A549 (cell line): ENCODE data around the gene UQCR11. TPM values are rescaled to one million over a fixed set of nuclear protein-coding genes. Genes with fewer than 3 reads are reported as not detected.

Experiments
- ATAC-seq, 2 experiments: fragments of 200-7000 bp in 1 of 2; fragments of >200 bp in 1 of 2; cut with Nextera tagmentation in 1 of 2; cut with Tn5 transposase in 1 of 2; 3 replicates each; pipeline versions ENCODE4 v1.8.0 to v1.9.1; 2018 to 2020; ENCODE audit warnings: mild to moderate bottlenecking in 1 of 2, moderate library complexity in 1 of 2
- CTCF ChIA-PET: fragments of 300-600 bp; sonication (Branson Sonifier 250); formaldehyde crosslinking; extraction: SDS; loops from one replicate; lab custom pipeline; 2021; ENCODE audit warnings: antibody characterized with exemption, inconsistent platforms; lab: Yijun Ruan, JAX
- POLR2A ChIA-PET: fragments of 350-600 bp; formaldehyde crosslinking; extraction: SDS; loops from one replicate; lab custom pipeline; 2021; ENCODE audit warnings: antibody characterized with exemption, inconsistent platforms; lab: Yijun Ruan, JAX
- DNase-seq, 2 experiments: peaks; one replicate each; pipeline versions ENCODE4 v3.0.0 to v3.0.0-alpha.2; 2011 to 2016; ENCODE audit warnings: low read depth in 1 of 2, low spot score in 1 of 2
- FAIRE-seq: peaks from 2 replicates; lab custom pipeline; 2011; peaks lifted over from hg19 to GRCh38; lab: Jason Lieb, UNC
- H3K27ac ChIP-seq, 2 experiments: fragments of >200 bp; sonication (Bioruptor Twin); formaldehyde crosslinking; 3 replicates each; pipeline ENCODE4 v1.5.1; 2016 to 2017
- H3K4me1 ChIP-seq: fragments of >200 bp; sonication (Bioruptor Twin); formaldehyde crosslinking; 3 replicates; pipeline ENCODE4 v1.6.1; 2016
- H3K4me2 ChIP-seq: fragments of >200 bp; sonication (Bioruptor Twin); formaldehyde crosslinking; 3 replicates; pipeline ENCODE4 v1.6.1; 2016
- H3K4me3 ChIP-seq: fragments of >200 bp; sonication (Bioruptor Twin); formaldehyde crosslinking; 3 replicates; pipeline ENCODE4 v1.5.1; 2016
- H3K9me3 ChIP-seq: fragments of >200 bp; sonication (Bioruptor Twin); formaldehyde crosslinking; 3 replicates; pipeline ENCODE4 v1.6.1; 2016
- CBX2 ChIP-seq: fragments of 200-600 bp; sonication (generic); IDR thresholded peaks from 2 replicates; pipeline ENCODE4 v1.6.1; 2016; ENCODE audit warnings: low read depth, mild to moderate bottlenecking, borderline replicate concordance
- CBX8 ChIP-seq: fragments of 200-600 bp; sonication (generic); IDR thresholded peaks from 2 replicates; pipeline ENCODE4 v1.6.1; 2016
- CHD2 ChIP-seq: fragments of 150-350 bp; IDR thresholded peaks from 2 replicates; pipeline ENCODE4 v1.6.1; 2014; ENCODE audit warnings: low read length; ENCODE audit not compliant: partially characterized antibody
- EHF ChIP-seq: fragments of 250-450 bp; sonication (Bioruptor Pico); IDR thresholded peaks from 2 replicates; pipeline ENCODE4 v1.5.0; 2020; ENCODE audit warnings: mild to moderate bottlenecking
- EHMT2 ChIP-seq: fragments of 200-600 bp; sonication (generic); IDR thresholded peaks from 2 replicates; pipeline ENCODE4 v1.6.1; 2016; ENCODE audit warnings: antibody characterized with exemption, low read depth, mild to moderate bottlenecking, moderate library complexity
- FOSL2 ChIP-seq, 2 experiments: fragments of 450-650 bp in 1 of 2; fragments of >200 bp in 1 of 2; sonication (Bioruptor Twin) in 1 of 2; formaldehyde crosslinking; IDR thresholded peaks; 2 replicates each; pipeline versions ENCODE4 v1.5.0 to v1.6.1; 2016 to 2020; ENCODE audit warnings: mild to moderate bottlenecking in 1 of 2, moderate library complexity in 1 of 2
- GATA3 ChIP-seq: IDR thresholded peaks from 2 replicates; pipeline ENCODE4 v1.6.1; 2012; ENCODE audit warnings: borderline replicate concordance
- JUNB ChIP-seq: fragments of >200 bp; sonication (Bioruptor Twin); formaldehyde crosslinking; IDR thresholded peaks from 2 replicates; pipeline ENCODE4 v1.6.1; 2016
- KDM5A ChIP-seq: fragments of 200-600 bp; sonication (generic); IDR thresholded peaks from 2 replicates; pipeline ENCODE4 v1.6.1; 2016; ENCODE audit warnings: antibody characterized with exemption, mild to moderate bottlenecking
- MAZ ChIP-seq: fragments of 150-350 bp; IDR thresholded peaks from 2 replicates; pipeline ENCODE4 v1.6.1; 2014; ENCODE audit warnings: antibody characterized with exemption, low read depth, low read length, borderline replicate concordance
- MYC ChIP-seq: IDR thresholded peaks from 2 replicates; pipeline ENCODE4 v1.6.1; 2012; ENCODE audit warnings: mild to moderate bottlenecking, inconsistent platforms, low read length, improper control_type of control experiment, borderline replicate concordance
- NFE2L2 ChIP-seq: fragments of 150-350 bp; conservative IDR thresholded peaks from 2 replicates; pipeline ENCODE4 v1.6.1; 2014; ENCODE audit warnings: low read length
- NR3C1 ChIP-seq: fragments of >200 bp; sonication (Bioruptor Twin); formaldehyde crosslinking; IDR thresholded peaks from 3 replicates; pipeline ENCODE4 v1.6.1; 2017
- PHF8 ChIP-seq: fragments of 200-600 bp; sonication (generic); IDR thresholded peaks from 2 replicates; pipeline ENCODE4 v1.6.1; 2016; ENCODE audit warnings: low read depth, mild to moderate bottlenecking, antibody characterized with exemption, moderate library complexity, borderline replicate concordance
- POLR2AphosphoS2 ChIP-seq: conservative IDR thresholded peaks from 2 replicates; pipeline ENCODE4 v1.6.1; 2012; ENCODE audit warnings: low read length, improper control_type of control experiment, inconsistent platforms
- RAD21 ChIP-seq, 2 experiments: fragments of >200 bp in 1 of 2; sonication (Bioruptor Twin) in 1 of 2; formaldehyde crosslinking in 1 of 2; IDR thresholded peaks in 1 of 2; conservative IDR thresholded peaks in 1 of 2; 2 replicates in 1 of 2; 3 replicates in 1 of 2; pipeline ENCODE4 v1.6.1; 2012 to 2018; ENCODE audit warnings: inconsistent platforms in 1 of 2
- RARB ChIP-seq: fragments of 250-450 bp; sonication (Bioruptor Pico); IDR thresholded peaks from 2 replicates; pipeline ENCODE4 v1.8.0; 2021; ENCODE audit warnings: mild to moderate bottlenecking, moderate library complexity
- RCOR1 ChIP-seq: fragments of 150-350 bp; IDR thresholded peaks from 2 replicates; pipeline ENCODE4 v1.6.1; 2014; ENCODE audit warnings: antibody characterized with exemption, low read length, low read depth
- RFX5 ChIP-seq: fragments of 450-650 bp; IDR thresholded peaks from 2 replicates; pipeline ENCODE4 v1.7.1; 2014; ENCODE audit warnings: antibody characterized with exemption, mild to moderate bottlenecking, moderate library complexity
- TFCP2L1 ChIP-seq: fragments of 250-450 bp; sonication (Bioruptor Pico); IDR thresholded peaks from 2 replicates; pipeline ENCODE4 v1.5.0; 2021; ENCODE audit warnings: mild to moderate bottlenecking
- ZC3H11A ChIP-seq: fragments of 450-650 bp; IDR thresholded peaks from 2 replicates; pipeline ENCODE4 v1.6.1; 2014; ENCODE audit warnings: antibody characterized with exemption, mild to moderate bottlenecking
- ZFP36 ChIP-seq: fragments of 450-650 bp; IDR thresholded peaks from 2 replicates; pipeline ENCODE4 v1.6.1; 2014; ENCODE audit warnings: borderline replicate concordance; ENCODE audit not compliant: partially characterized antibody
- ZNF302 ChIP-seq: fragments of 250-450 bp; sonication (Bioruptor Pico); IDR thresholded peaks from 2 replicates; pipeline ENCODE4 v1.9.0; 2021; ENCODE audit warnings: inconsistent platforms, mild to moderate bottlenecking, moderate library complexity
- ZSCAN20 ChIP-seq: fragments of 250-450 bp; sonication (Bioruptor Pico); IDR thresholded peaks from 2 replicates; pipeline ENCODE4 v1.8.0; 2022; ENCODE audit warnings: mild to moderate bottlenecking, moderate library complexity
- WGBS: methylation state at CpG from one replicate; pipeline ENCODE4 v1.1.6; 2017; ENCODE audit errors: missing lambda C conversion rate; 5-methylcytosine and 5-hydroxymethylcytosine counted together
- polyA plus RNA-seq, 4 experiments: library from polyadenylated mRNA; depleted of rRNA in 3 of 4; stranded (reverse); fragments of >200 nt; fragmentation: RNase III in 1 of 4; extraction: RNeasy Plus Mini Kit Qiagen cat#74134 plus additional on column Dnase treatment in 1 of 4; gene quantifications; 2 replicates in 3 of 4; 3 replicates in 1 of 4; pipeline ENCODE4 v1.2.3, GENCODE V29; 2011 to 2017
- TF ChIP-seq, protein P1 (sequence below): fragments of 450-650 bp; IDR thresholded peaks from 2 replicates; pipeline ENCODE4 v1.6.1; 2014; ENCODE audit warnings: antibody characterized with exemption
- TF ChIP-seq, protein P2 (sequence below): IDR thresholded peaks from 2 replicates; pipeline ENCODE4 v1.6.1; 2012; ENCODE audit warnings: low read depth, borderline replicate concordance
- TF ChIP-seq, protein P3 (sequence below): fragments of 250-450 bp; sonication (Bioruptor Pico); IDR thresholded peaks from 2 replicates; pipeline ENCODE4 v1.5.0; 2021; ENCODE audit warnings: mild to moderate bottlenecking, moderate library complexity, borderline replicate concordance

UQCR11 gene
- polyA plus RNA-seq, 2 of the 4 experiments (the other 2 are of a cell fraction), result 111 to 152 TPM

DNA sequence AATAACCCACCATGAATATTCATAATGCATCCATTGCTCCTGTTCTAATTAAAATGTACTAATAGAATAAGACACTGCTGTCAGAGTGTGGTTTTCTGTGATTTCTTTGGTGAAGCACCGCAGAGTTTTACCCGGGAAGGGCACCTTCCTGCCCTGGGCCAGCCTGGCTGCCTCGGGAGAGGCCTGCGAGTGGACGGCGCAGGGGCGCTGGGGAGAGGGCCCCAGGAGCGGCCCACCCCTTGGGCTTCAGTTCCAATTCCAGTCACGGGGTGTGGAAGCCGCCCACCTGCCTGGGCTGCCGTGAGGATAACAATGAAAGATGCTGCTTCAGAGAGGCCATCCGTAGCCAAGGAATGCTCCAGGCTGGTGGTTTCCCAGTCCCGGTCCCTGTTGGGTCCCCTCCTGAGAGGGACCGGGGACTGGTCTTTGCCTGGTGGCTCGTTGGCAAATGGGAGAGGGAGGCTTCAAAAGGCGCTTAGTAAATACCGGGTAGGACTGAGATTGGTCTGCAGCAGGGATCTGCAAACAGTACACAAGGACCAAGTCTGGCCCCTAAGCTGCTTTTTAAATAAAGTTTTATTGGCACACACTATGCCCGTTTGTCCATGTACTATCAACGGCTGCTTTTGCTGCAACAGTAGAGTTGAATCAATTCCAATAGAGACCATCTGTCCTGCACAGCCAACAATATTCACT, 29.1 kb upstream of the UQCR11 start:
- DNase-seq, result no peak
- Histone ChIP-seq H3K4me3 (no peak overlapping the region), H3K4me1 (peaks cover 14% of the 10 kb centered on the region), H3K4me2 (no peak overlapping the region), H3K9me3 (peaks cover 4% of the 10 kb centered on the region; the same call in 1 of the 3 replicates), H3K27ac (no peak overlapping the region)
- ATAC-seq, result no peak
- no peak for FAIRE-seq
- WGBS, result 87% methylated on average over 16 of the region's 19 CpGs
- POLR2A ChIA-PET, result no interaction called here
- CTCF ChIA-PET, result interaction anchor here (1.2 kb wide), 1 partner anchor 10 kb away, joined by 4 read pairs; no protein-coding TSS in a partner anchor
- TF ChIP-seq ZFP36 (no peak), CBX8 (no peak), CHD2 (no peak), JUNB (no peak), RARB (no peak), TFCP2L1 (CRISPR knock-in tag) (no peak), GATA3 (no peak), ZNF302 (CRISPR knock-in tag) (no peak), FOSL2 (IDR thresholded peaks at IDR 0.05) (no peak), FOSL2 (CRISPR knock-in tag; IDR thresholded peaks at IDR 0.05) (no peak), NFE2L2 (no peak), ZC3H11A (no peak), POLR2AphosphoS2 (no peak), ZSCAN20 (no peak), RFX5 (no peak), MYC (no peak)
- TF ChIP-seq, protein P1, sequence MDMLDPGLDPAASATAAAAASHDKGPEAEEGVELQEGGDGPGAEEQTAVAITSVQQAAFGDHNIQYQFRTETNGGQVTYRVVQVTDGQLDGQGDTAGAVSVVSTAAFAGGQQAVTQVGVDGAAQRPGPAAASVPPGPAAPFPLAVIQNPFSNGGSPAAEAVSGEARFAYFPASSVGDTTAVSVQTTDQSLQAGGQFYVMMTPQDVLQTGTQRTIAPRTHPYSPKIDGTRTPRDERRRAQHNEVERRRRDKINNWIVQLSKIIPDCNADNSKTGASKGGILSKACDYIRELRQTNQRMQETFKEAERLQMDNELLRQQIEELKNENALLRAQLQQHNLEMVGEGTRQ, result no peak

DNA sequence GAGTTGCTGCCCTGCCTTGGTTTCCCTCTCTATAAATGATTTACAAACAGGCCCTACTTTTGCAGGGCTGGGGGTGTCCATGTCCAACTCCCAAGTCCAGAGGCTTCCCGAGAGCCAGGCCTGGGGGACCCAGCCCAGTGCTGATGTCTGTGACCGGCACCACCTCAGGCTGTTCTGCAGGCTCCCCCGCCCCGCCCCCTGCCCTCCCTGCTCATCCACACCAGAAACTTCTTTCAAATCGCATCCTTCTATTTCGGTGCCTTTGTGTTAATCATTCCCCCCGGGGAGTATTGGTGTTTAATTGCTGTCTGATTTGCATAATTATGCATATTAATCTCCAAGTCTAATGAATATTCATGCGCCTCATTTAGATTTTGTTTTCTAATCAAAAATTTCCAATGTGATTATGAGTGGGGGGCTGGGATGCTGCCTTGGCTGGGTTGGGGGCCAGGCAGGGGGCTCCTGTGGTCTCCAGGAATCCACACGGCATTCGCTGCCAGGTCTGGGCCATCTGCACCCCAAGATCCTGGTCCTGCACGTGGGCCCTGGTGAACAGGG, 28.1 kb upstream of the UQCR11 start:
- no peak overlapping the region for H3K4me3 ChIP-seq
- 80% methylated on average over 7 of the region's 11 CpGs for WGBS
- TF ChIP-seq RAD21 (conservative IDR thresholded peaks at IDR 0.05 in 1 of 2, IDR thresholded peaks at IDR 0.05 in 1 of 2) (no peak), PHF8 (no peak), TFCP2L1 (CRISPR knock-in tag) (no peak), RCOR1 (no peak), GATA3 (no peak), EHMT2 (no peak), EHF (CRISPR knock-in tag) (no peak), CBX2 (no peak), KDM5A (no peak), ZSCAN20 (no peak), MAZ (no peak), MYC (no peak), ZFP36 (no peak), NR3C1 (no peak)
- TF ChIP-seq, protein P2, sequence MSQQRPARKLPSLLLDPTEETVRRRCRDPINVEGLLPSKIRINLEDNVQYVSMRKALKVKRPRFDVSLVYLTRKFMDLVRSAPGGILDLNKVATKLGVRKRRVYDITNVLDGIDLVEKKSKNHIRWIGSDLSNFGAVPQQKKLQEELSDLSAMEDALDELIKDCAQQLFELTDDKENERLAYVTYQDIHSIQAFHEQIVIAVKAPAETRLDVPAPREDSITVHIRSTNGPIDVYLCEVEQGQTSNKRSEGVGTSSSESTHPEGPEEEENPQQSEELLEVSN, result no peak
- TF ChIP-seq, protein P3, sequence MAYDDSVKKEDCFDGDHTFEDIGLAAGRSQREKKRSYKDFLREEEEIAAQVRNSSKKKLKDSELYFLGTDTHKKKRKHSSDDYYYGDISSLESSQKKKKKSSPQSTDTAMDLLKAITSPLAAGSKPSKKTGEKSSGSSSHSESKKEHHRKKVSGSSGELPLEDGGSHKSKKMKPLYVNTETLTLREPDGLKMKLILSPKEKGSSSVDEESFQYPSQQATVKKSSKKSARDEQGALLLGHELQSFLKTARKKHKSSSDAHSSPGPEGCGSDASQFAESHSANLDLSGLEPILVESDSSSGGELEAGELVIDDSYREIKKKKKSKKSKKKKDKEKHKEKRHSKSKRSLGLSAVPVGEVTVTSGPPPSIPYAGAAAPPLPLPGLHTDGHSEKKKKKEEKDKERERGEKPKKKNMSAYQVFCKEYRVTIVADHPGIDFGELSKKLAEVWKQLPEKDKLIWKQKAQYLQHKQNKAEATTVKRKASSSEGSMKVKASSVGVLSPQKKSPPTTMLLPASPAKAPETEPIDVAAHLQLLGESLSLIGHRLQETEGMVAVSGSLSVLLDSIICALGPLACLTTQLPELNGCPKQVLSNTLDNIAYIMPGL (CRISPR knock-in tag), result no peak
- H3K9me3 ChIP-seq, result peaks cover 4% of the 10 kb centered on the region; the same call in 1 of the 3 replicates
- peaks cover 14% of the 10 kb centered on the region for H3K4me1 ChIP-seq
- peak overlapping the region in 1 of 2 experiments; percentile 41; a peak in 2 of 6 replicates for H3K27ac ChIP-seq
- DNase-seq, result no peak
- peak overlapping the region; percentile 40; the same call in 2 of the 3 replicates for H3K4me2 ChIP-seq
- ChIA-PET CTCF (no interaction called here), POLR2A (no interaction called here)
- no peak for FAIRE-seq
- ATAC-seq, result peak in 1 of 2 experiments; percentile 34; a peak in 2 of 6 replicates
